ENCODE measurements around the gene THSD4. TPM values are rescaled to one million over a fixed set of nuclear protein-coding genes. Genes with fewer than 3 reads are reported as not detected.
A peak's percentile ranks its signal among the peaks of the same experiment; 100 is the strongest.

The THSD4 gene
- total RNA-seq, 3 donors from 2014 or later, result 18.3 to 46.2 (median 27.1) TPM

GRCh38 chr15:71355268-71355667 lies 240.0 kb downstream of the THSD4 start:
- intact Hi-C loops (cut with DNase I, micrococcal nuclease), result no loop called here
- TF ChIP-seq, protein P1, sequence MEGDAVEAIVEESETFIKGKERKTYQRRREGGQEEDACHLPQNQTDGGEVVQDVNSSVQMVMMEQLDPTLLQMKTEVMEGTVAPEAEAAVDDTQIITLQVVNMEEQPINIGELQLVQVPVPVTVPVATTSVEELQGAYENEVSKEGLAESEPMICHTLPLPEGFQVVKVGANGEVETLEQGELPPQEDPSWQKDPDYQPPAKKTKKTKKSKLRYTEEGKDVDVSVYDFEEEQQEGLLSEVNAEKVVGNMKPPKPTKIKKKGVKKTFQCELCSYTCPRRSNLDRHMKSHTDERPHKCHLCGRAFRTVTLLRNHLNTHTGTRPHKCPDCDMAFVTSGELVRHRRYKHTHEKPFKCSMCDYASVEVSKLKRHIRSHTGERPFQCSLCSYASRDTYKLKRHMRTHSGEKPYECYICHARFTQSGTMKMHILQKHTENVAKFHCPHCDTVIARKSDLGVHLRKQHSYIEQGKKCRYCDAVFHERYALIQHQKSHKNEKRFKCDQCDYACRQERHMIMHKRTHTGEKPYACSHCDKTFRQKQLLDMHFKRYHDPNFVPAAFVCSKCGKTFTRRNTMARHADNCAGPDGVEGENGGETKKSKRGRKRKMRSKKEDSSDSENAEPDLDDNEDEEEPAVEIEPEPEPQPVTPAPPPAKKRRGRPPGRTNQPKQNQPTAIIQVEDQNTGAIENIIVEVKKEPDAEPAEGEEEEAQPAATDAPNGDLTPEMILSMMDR (IDR thresholded peaks at IDR 0.05), result no peak
- peaks cover 24% of the 10 kb centered on the region for H3K4me1 ChIP-seq (ENCODE audit: low read depth)
- DNase-seq (no peak), ATAC-seq (peak; percentile 37)
- no peaks in the 10 kb centered on the region for H3K36me3 ChIP-seq (ENCODE audit: low read depth)
- no peak overlapping the region for H3K4me3 ChIP-seq
- no peaks in the 10 kb centered on the region for H3K9me3 ChIP-seq

DNA sequence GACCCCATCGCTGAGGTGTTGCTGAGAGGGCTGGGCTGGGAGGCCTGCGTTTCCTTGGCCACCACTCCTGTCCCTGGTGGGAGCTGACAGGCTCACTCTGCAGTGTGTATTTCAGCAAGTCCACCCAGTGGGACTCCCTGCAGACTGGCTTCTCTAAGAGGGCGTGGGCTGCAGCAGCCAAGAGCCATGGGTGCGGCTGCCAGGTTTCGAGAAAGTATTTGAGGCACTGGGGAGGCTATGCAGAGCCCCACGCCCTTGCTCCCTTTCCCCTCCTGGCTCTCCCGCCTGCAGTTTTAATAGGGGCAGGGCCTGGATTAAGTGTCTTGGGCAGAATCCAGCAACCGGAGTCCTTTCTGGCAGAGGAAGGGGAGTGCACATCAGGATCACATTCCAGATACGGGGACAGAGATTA lies 242.1 kb downstream of the THSD4 start:
- peak; percentile 54 to 67 (median 65) for DNase-seq
- H3K4me1 ChIP-seq (ENCODE audit: low read depth), result peaks cover 24% of the 10 kb centered on the region
- TF ChIP-seq, protein P1 (IDR thresholded peaks at IDR 0.05), result no peak
- peak; percentile 80 for ATAC-seq
- no peak overlapping the region for H3K4me3 ChIP-seq
- intact Hi-C loops (cut with DNase I, micrococcal nuclease), result no loop called here
- no peaks in the 10 kb centered on the region for H3K36me3 ChIP-seq (ENCODE audit: low read depth)
- H3K9me3 ChIP-seq, result no peaks in the 10 kb centered on the region

DNA sequence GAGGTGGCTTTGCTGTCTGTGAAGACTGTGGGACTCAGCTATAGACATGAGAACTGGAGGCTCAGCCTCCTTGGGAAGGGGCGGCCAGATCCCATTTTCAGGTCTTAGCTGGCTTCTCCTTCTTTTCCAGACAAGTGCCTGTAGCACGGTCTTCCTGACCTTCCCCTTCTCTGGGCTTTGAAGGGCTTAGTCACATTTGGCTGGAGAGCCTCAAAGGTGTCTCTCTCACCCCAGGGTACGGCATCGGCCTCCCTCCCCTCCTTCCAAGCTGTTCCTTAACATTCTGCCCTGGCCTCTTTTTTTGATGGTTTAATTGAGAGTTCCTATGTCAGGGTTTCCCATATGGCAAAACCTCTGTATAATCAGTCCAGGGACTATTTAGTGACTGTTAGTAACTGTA lies 242.7 kb downstream of the THSD4 start:
- Histone ChIP-seq H3K4me1 (ENCODE audit: low read depth) (peaks cover 24% of the 10 kb centered on the region), H3K36me3 (ENCODE audit: low read depth) (no peaks in the 10 kb centered on the region)
- no peak for ATAC-seq

DNA sequence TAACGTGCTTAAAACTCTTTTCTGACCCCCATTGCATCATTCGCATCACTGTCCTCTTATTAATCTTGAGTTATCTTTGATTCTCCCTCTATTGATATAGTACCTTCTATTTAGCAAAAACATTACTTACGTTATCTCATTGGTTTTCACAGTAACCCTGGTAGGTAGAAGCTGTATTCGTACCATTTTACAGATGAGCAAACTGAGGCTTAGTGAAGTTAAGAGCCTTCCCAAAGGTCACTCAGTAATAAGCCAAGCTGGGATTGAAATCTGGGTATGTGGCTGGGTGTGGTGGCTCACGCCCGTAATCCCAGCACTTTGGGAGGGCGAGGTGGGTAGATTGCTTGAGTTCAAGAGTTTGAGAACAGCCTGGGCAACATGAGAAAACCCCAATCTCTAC lies 244.0 kb downstream of the THSD4 start:
- DNase-seq (no peak), ATAC-seq (no peak)
- Histone ChIP-seq H3K4me1 (ENCODE audit: low read depth) (peaks cover 28% of the 10 kb centered on the region), H3K9me3 (no peaks in the 10 kb centered on the region), H3K4me3 (no peak overlapping the region), H3K36me3 (ENCODE audit: low read depth) (no peaks in the 10 kb centered on the region)
- TF ChIP-seq, protein P1 (IDR thresholded peaks at IDR 0.05), result no peak
- intact Hi-C loops (cut with DNase I, micrococcal nuclease), result no loop called here

More for the DNA sequence above, 242.7 kb downstream of the THSD4 start:
- no peak for DNase-seq
- no peaks in the 10 kb centered on the region for H3K9me3 ChIP-seq
- H3K4me3 ChIP-seq, result no peak overlapping the region
- intact Hi-C loops (cut with DNase I, micrococcal nuclease), result no loop called here
- TF ChIP-seq, protein P1 (IDR thresholded peaks at IDR 0.05), result no peak

DNA sequence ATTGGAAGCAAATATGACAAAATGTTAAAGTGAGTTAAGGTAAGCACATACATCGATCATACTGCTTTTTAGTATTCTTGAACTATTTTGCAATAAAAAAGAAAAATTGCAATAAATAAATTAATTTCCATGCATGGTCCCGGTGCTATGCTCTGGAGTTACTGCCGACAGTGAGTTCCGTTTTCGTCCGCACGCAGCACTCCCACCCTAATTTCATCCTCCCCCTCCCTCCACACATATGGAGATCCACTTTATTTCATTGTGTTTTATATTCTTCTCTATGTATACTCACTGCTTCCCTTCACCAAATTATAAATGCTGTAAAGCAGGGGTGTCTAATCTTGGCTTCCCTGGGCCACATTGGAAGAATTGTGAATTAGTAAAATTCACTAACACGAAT lies 247.3 kb downstream of the THSD4 start:
- Histone ChIP-seq H3K4me1 (ENCODE audit: low read depth) (peaks cover 12% of the 10 kb centered on the region), H3K36me3 (ENCODE audit: low read depth) (no peaks in the 10 kb centered on the region), H3K4me3 (no peak overlapping the region), H3K9me3 (no peaks in the 10 kb centered on the region)
- TF ChIP-seq, protein P1 (IDR thresholded peaks at IDR 0.05), result no peak
- DNase-seq (no peak), ATAC-seq (no peak)
- intact Hi-C loops (cut with DNase I, micrococcal nuclease), result no loop called here

Measured in mucosa of descending colon (tissue), 3 donors.